HEK293 (cell line): ENCODE measurements around the gene MED13L.
A peak's percentile ranks its signal among the peaks of the same experiment; 100 is the strongest.

Experiments
- CTCF ChIA-PET: fragments of 350-600 bp; formaldehyde crosslinking; extraction: SDS; loops from one replicate; lab custom pipeline; 2021; ENCODE audit warnings: antibody characterized with exemption; lab: Yijun Ruan, JAX
- POLR2A ChIA-PET: fragments of 300-600 bp; formaldehyde crosslinking; extraction: SDS; loops from one replicate; lab custom pipeline; 2020; ENCODE audit warnings: antibody characterized with exemption, inconsistent platforms; lab: Yijun Ruan, JAX
- H3K27ac ChIP-seq: fragments of 200-500 bp; sonication (Bioruptor generic); 2 replicates; pipeline ENCODE4 v1.5.1; 2014; ENCODE audit warnings: low read depth, low read length, control low read depth, inconsistent platforms; ENCODE audit errors: extremely low read depth
- H3K36me3 ChIP-seq, 2 experiments: fragments of 200-500 bp in 1 of 2; sonication (Bioruptor generic) in 1 of 2; 1 replicate in 1 of 2; 2 replicates in 1 of 2; pipeline ENCODE4 v1.5.1; 2014 to 2017; ENCODE audit warnings: inconsistent platforms in 2 of 2, low read length in 2 of 2; ENCODE audit not compliant: control insufficient read depth in 2 of 2, insufficient read depth in 1 of 2
- H3K4me1 ChIP-seq: fragments of 200-500 bp; sonication (Bioruptor generic); 2 replicates; pipeline ENCODE4 v1.5.1; 2014; ENCODE audit warnings: mild to moderate bottlenecking, low read length, inconsistent platforms; ENCODE audit not compliant: control insufficient read depth, insufficient read depth
- H3K4me3 ChIP-seq: 2 replicates; pipeline ENCODE4 v1.5.1; 2011; ENCODE audit warnings: low read depth, mild to moderate bottlenecking, control low read depth, low read length, moderate library complexity
- H3K9me3 ChIP-seq: fragments of 200-500 bp; sonication (Bioruptor generic); 2 replicates; pipeline ENCODE4 v1.5.1; 2014; ENCODE audit warnings: low read depth, low read length, inconsistent platforms; ENCODE audit not compliant: control insufficient read depth, insufficient read depth
- GLI4 ChIP-seq: fragments of 450-650 bp; formaldehyde crosslinking; IDR thresholded peaks from 2 replicates; pipeline ENCODE4 v1.5.1; 2016; ENCODE audit warnings: missing biosample characterization, missing genetic modification characterization
- KLF17 ChIP-seq: fragments of 450-650 bp; formaldehyde crosslinking; IDR thresholded peaks from 2 replicates; pipeline ENCODE4 v1.5.1; 2016; ENCODE audit warnings: missing biosample characterization, missing genetic modification characterization
- KLF7 ChIP-seq: fragments of 450-650 bp; formaldehyde crosslinking; IDR thresholded peaks from 2 replicates; pipeline ENCODE4 v1.5.1; 2016; ENCODE audit warnings: missing biosample characterization, missing genetic modification characterization, borderline replicate concordance
- PRDM1 ChIP-seq: fragments of 450-650 bp; formaldehyde crosslinking; IDR thresholded peaks from 2 replicates; pipeline ENCODE4; 2016; ENCODE audit warnings: missing biosample characterization, missing genetic modification characterization
- PRDM2 ChIP-seq: fragments of 450-650 bp; formaldehyde crosslinking; IDR thresholded peaks from 2 replicates; pipeline ENCODE4 v1.5.1; 2016; ENCODE audit warnings: missing biosample characterization, missing genetic modification characterization, borderline replicate concordance
- SP3 ChIP-seq: fragments of 450-650 bp; formaldehyde crosslinking; IDR thresholded peaks from 2 replicates; pipeline ENCODE4 v1.5.1; 2016; ENCODE audit warnings: missing biosample characterization, missing genetic modification characterization
- SP7 ChIP-seq: fragments of 450-650 bp; formaldehyde crosslinking; IDR thresholded peaks from 2 replicates; pipeline ENCODE4 v1.5.1; 2016; ENCODE audit warnings: missing biosample characterization, missing genetic modification characterization
- ZBTB17 ChIP-seq: fragments of 450-650 bp; formaldehyde crosslinking; IDR thresholded peaks from 2 replicates; pipeline ENCODE4 v1.5.1; 2016; ENCODE audit warnings: missing biosample characterization, missing genetic modification characterization
- ZEB2 ChIP-seq: fragments of 450-650 bp; formaldehyde crosslinking; IDR thresholded peaks from 2 replicates; pipeline ENCODE4 v1.5.1; 2016; ENCODE audit warnings: missing biosample characterization, missing genetic modification characterization
- ZFP69B ChIP-seq: fragments of 450-650 bp; formaldehyde crosslinking; IDR thresholded peaks from 2 replicates; pipeline ENCODE4 v1.5.1; 2016; ENCODE audit warnings: missing biosample characterization, missing genetic modification characterization
- ZIC2 ChIP-seq: fragments of 450-650 bp; formaldehyde crosslinking; IDR thresholded peaks from 2 replicates; pipeline ENCODE4 v1.5.1; 2016; ENCODE audit warnings: missing biosample characterization, missing genetic modification characterization
- ZNF10 ChIP-seq: fragments of 450-650 bp; formaldehyde crosslinking; IDR thresholded peaks from 2 replicates; pipeline ENCODE4 v1.5.1; 2017; ENCODE audit warnings: missing biosample characterization, missing genetic modification characterization
- ZNF138 ChIP-seq: fragments of 450-650 bp; formaldehyde crosslinking; IDR thresholded peaks from 2 replicates; pipeline ENCODE4 v1.5.1; 2016; ENCODE audit warnings: missing biosample characterization, missing genetic modification characterization, borderline replicate concordance
- ZNF148 ChIP-seq: fragments of 450-650 bp; formaldehyde crosslinking; IDR thresholded peaks from 2 replicates; pipeline ENCODE4 v1.5.0; 2017; ENCODE audit warnings: missing biosample characterization, missing genetic modification characterization, borderline replicate concordance
- ZNF174 ChIP-seq: fragments of 450-650 bp; formaldehyde crosslinking; IDR thresholded peaks from 2 replicates; pipeline ENCODE4 v1.5.0; 2017; ENCODE audit warnings: missing biosample characterization, mild to moderate bottlenecking, missing genetic modification characterization
- ZNF292 ChIP-seq: fragments of 450-650 bp; formaldehyde crosslinking; IDR thresholded peaks from 2 replicates; pipeline ENCODE4 v1.5.1; 2016; ENCODE audit warnings: low read depth, missing biosample characterization, missing genetic modification characterization, borderline replicate concordance
- ZNF335 ChIP-seq: fragments of 450-650 bp; formaldehyde crosslinking; conservative IDR thresholded peaks from 2 replicates; pipeline ENCODE4 v1.5.1; 2016; ENCODE audit warnings: missing biosample characterization, missing genetic modification characterization
- ZNF488 ChIP-seq: fragments of 450-650 bp; formaldehyde crosslinking; IDR thresholded peaks from 2 replicates; pipeline ENCODE4 v1.5.1; 2016; ENCODE audit warnings: missing biosample characterization, missing genetic modification characterization
- ZNF558 ChIP-seq: fragments of 450-650 bp; formaldehyde crosslinking; IDR thresholded peaks from 2 replicates; pipeline ENCODE4 v1.5.1; 2016; ENCODE audit warnings: missing biosample characterization, missing genetic modification characterization
- ZNF571 ChIP-seq: fragments of 450-650 bp; formaldehyde crosslinking; IDR thresholded peaks from 2 replicates; pipeline ENCODE4 v1.5.0; 2017; ENCODE audit warnings: missing biosample characterization, missing genetic modification characterization
- ZNF580 ChIP-seq: fragments of 450-650 bp; formaldehyde crosslinking; IDR thresholded peaks from 2 replicates; pipeline ENCODE4 v1.5.1; 2016; ENCODE audit warnings: missing biosample characterization, missing genetic modification characterization
- ZNF670 ChIP-seq: fragments of 450-650 bp; formaldehyde crosslinking; IDR thresholded peaks from 2 replicates; pipeline ENCODE4 v1.5.1; 2016; ENCODE audit warnings: missing biosample characterization, missing genetic modification characterization, low read depth
- ZNF677 ChIP-seq: fragments of 450-650 bp; IDR thresholded peaks from 2 replicates; pipeline ENCODE4 v1.5.0; 2018; ENCODE audit warnings: missing biosample characterization, mild to moderate bottlenecking, missing genetic modification characterization, moderate library complexity
- ZNF701 ChIP-seq: fragments of 450-650 bp; formaldehyde crosslinking; IDR thresholded peaks from 2 replicates; pipeline ENCODE4 v1.5.1; 2016; ENCODE audit warnings: missing biosample characterization, missing genetic modification characterization
- ZNF707 ChIP-seq: fragments of 450-650 bp; formaldehyde crosslinking; IDR thresholded peaks from 2 replicates; pipeline ENCODE4 v1.5.1; 2016; ENCODE audit warnings: missing biosample characterization, missing genetic modification characterization
- ZSCAN30 ChIP-seq: fragments of 450-650 bp; IDR thresholded peaks from 2 replicates; pipeline ENCODE4 v1.5.1; 2018; ENCODE audit warnings: missing biosample characterization, mild to moderate bottlenecking, missing genetic modification characterization, moderate library complexity

MED13L gene

GRCh38 chr12:116242740-116243139 lies 34.8 kb downstream of the MED13L start:
- Histone ChIP-seq H3K9me3 (no peaks in the 10 kb centered on the region), H3K4me3 (no peak overlapping the region), H3K4me1 (peaks cover 35% of the 10 kb centered on the region), H3K27ac (no peak overlapping the region), H3K36me3 (no peaks in the 10 kb centered on the region)
- CTCF ChIA-PET = interaction anchor here (0.6 kb wide), 1 partner anchor 64 kb away, joined by 3 read pairs; no protein-coding TSS in a partner anchor
- POLR2A ChIA-PET = no interaction called here
- TF ChIP-seq ZNF677 (tag by site-specific recombination) (no peak), ZNF174 (tag by site-specific recombination) (no peak), GLI4 (tag by site-specific recombination) (no peak), ZSCAN30 (tag by site-specific recombination) (no peak), ZNF580 (tag by site-specific recombination) (no peak), ZNF138 (tag by site-specific recombination) (no peak), KLF17 (tag by site-specific recombination) (no peak), ZNF488 (no peak), ZNF707 (tag by site-specific recombination) (no peak), ZFP69B (no peak), ZNF701 (tag by site-specific recombination) (no peak), SP3 (no peak), ZNF292 (tag by site-specific recombination) (no peak), ZIC2 (tag by site-specific recombination) (no peak), ZNF670 (tag by site-specific recombination) (no peak), KLF7 (tag by site-specific recombination) (no peak), PRDM2 (no peak)

GRCh38 chr12:116241157-116241759 lies 36.2 kb downstream of the MED13L start:
- POLR2A ChIA-PET = interaction anchor here (0.7 kb wide), 1 partner anchor 16 kb away, joined by 3 read pairs; no protein-coding TSS in a partner anchor
- H3K36me3 ChIP-seq = no peaks in the 10 kb centered on the region
- peaks cover 42% of the 10 kb centered on the region for H3K4me1 ChIP-seq
- H3K9me3 ChIP-seq = no peaks in the 10 kb centered on the region
- no peak overlapping the region for H3K27ac ChIP-seq
- CTCF ChIA-PET = interaction anchor here (0.5 to 0.7 kb wide), 3 partner anchors 100 to 1757 kb away, joined by 3 to 4 read pairs (median 3); no protein-coding TSS in a partner anchor
- H3K4me3 ChIP-seq = no peak overlapping the region
- TF ChIP-seq PRDM1 (tag by site-specific recombination) (peak; percentile 55; the same call in 1 of the 2 replicates), ZBTB17 (0 out of 2 replicates have a peak, but pooled peaks have one; percentile 28), ZNF10 (tag by site-specific recombination) (0 out of 2 replicates have a peak, but pooled peaks have one; percentile 11), ZNF558 (tag by site-specific recombination) (peak; percentile 44; the same call in 1 of the 2 replicates), ZNF571 (tag by site-specific recombination) (no peak), ZNF148 (tag by site-specific recombination) (no peak), ZNF335 (tag by site-specific recombination) (0 out of 2 replicates have a peak, but pooled peaks have one; percentile 20), SP7 (tag by site-specific recombination) (peak; percentile 42; the same call in 1 of the 2 replicates), ZEB2 (tag by site-specific recombination) (0 out of 2 replicates have a peak, but pooled peaks have one; percentile 25)
